Transverse colon (tissue), 3 donors: ENCODE results near the gene LASP1NB.

Experiments used
- POLR2A ChIP-seq: fragments of 450-650 bp; IDR thresholded peaks from one replicate; pipeline ENCODE4 v1.6.1; 2016; ENCODE audit warnings: antibody characterized with exemption, mild to moderate bottlenecking, moderate library complexity
- TF ChIP-seq, protein P1 (sequence below), 5 experiments: fragments of 200-600 bp in 3 of 5; fragments of 450-650 bp in 2 of 5; sonication (generic) in 3 of 5; IDR thresholded peaks; 1 replicate in 2 of 5; 2 replicates in 3 of 5; pipeline ENCODE4 v1.5.1; 2016 to 2017; ENCODE audit warnings: antibody characterized with exemption in 5 of 5, inconsistent platforms in 3 of 5, mild to moderate bottlenecking in 2 of 5, moderate library complexity in 1 of 5

DNA sequence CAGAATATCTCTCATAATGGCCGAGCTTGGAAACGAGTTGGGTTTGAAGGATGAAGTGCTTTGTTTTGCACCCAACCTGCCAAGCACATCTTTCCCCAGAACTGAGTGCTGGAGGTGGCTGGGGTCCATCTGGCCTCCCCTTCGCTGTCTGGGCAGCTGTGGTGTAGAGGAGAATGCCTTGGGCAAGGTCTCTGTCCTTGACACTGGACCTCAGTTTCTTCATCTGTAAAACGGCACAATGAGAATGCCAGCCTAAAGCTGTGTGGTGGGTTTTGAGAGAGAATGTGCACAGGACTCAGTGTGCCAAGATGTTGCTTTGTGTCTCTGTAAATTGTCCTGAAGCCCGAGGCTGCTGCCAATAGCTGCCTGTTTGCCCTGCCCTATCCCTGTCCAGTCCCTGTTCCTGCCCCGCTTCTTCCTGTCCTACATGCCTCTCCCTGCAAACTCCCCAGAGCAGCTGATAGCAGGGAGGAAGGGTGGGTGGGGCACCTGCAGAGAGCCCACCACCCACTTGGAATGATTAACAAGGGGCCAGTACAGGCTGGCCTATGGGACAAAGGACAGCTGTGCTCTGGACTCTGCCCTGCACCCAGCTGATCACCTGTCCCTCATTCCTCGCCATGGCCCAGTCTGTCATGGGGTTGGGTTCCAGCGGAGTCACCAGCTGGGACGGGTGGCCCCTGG, 40.2 kb upstream of the LASP1NB start:
- TF ChIP-seq, protein P1, sequence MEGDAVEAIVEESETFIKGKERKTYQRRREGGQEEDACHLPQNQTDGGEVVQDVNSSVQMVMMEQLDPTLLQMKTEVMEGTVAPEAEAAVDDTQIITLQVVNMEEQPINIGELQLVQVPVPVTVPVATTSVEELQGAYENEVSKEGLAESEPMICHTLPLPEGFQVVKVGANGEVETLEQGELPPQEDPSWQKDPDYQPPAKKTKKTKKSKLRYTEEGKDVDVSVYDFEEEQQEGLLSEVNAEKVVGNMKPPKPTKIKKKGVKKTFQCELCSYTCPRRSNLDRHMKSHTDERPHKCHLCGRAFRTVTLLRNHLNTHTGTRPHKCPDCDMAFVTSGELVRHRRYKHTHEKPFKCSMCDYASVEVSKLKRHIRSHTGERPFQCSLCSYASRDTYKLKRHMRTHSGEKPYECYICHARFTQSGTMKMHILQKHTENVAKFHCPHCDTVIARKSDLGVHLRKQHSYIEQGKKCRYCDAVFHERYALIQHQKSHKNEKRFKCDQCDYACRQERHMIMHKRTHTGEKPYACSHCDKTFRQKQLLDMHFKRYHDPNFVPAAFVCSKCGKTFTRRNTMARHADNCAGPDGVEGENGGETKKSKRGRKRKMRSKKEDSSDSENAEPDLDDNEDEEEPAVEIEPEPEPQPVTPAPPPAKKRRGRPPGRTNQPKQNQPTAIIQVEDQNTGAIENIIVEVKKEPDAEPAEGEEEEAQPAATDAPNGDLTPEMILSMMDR (IDR thresholded peaks at IDR 0.05), result no peak
- peak; percentile 17 for TF ChIP-seq POLR2A
